Sigmoid colon (tissue), 3 donors: Measurements from ENCODE around the gene P3H2.

Source experiments
- CTCF ChIP-seq, 4 experiments: fragments of 450-650 bp in 3 of 4; fragments of 200-600 bp in 1 of 4; IDR thresholded peaks; one replicate each; pipeline ENCODE4 v1.5.1; 2016 to 2019; ENCODE audit warnings: antibody characterized with exemption in 4 of 4, mild to moderate bottlenecking in 3 of 4, moderate library complexity in 2 of 4
- POLR2A ChIP-seq, 2 donors: fragments of 450-650 bp; IDR thresholded peaks; one replicate each; pipeline ENCODE4 v1.6.1; 2016; ENCODE audit warnings: antibody characterized with exemption in 2 of 2, mild to moderate bottlenecking in 2 of 2, moderate library complexity in 2 of 2

GRCh38 chr3:189921770-189922169 lies 198.9 kb downstream of the P3H2 start:
- TF ChIP-seq POLR2A (IDR thresholded peaks at IDR 0.05) (no peak), CTCF (IDR thresholded peaks at IDR 0.05) (no peak)
